Mesenteric fat pad (tissue), 1 donor: Measurements from ENCODE around the gene UBR3. TPM values are rescaled to one million over a fixed set of nuclear protein-coding genes. Genes with fewer than 3 reads are reported as not detected.

ENCODE experiments used
- DNase-seq: peaks from one replicate; pipeline ENCODE4 v3.0.0-alpha.2; 2020; ENCODE audit warnings: low spot score
- total RNA-seq: library from RNA; stranded (reverse); fragmentation: NEBNext Ultra II Directional; extraction: Animal tissue kit (Norgen Biotek cat#: 25700); gene quantifications from one replicate; pipeline ENCODE4 v1.2.1, GENCODE V29; 2021
- donor health status: DM: yes; HTN: yes; CAD: no.

UBR3 gene
- total RNA-seq, 1 donor from 2014 or later, result 62.9 TPM

- DNase-seq, result no peak
Measured at GRCh38 chr2:170044751-170045478, 217.7 kb downstream of the UBR3 start.

GRCh38 chr2:170047331-170048065 is 220.2 kb downstream of the UBR3 start:
- DNase-seq, result no peak

GRCh38 chr2:170052151-170052550 is 224.9 kb downstream of the UBR3 start:
- DNase-seq, result no peak

- no peak for DNase-seq
Measured at GRCh38 chr2:170054997-170055396, 227.7 kb downstream of the UBR3 start.

GRCh38 chr2:170056900-170057299 is 229.6 kb downstream of the UBR3 start:
- no peak for DNase-seq

- DNase-seq, result no peak
Measured at GRCh38 chr2:170063456-170064235, 236.4 kb downstream of the UBR3 start.

- no peak for DNase-seq
Measured at GRCh38 chr2:170070778-170071177, 243.5 kb downstream of the UBR3 start.

GRCh38 chr2:170073288-170073687 is 246.0 kb downstream of the UBR3 start:
- no peak for DNase-seq

- DNase-seq, result no peak
Measured at GRCh38 chr2:170076189-170076588, 248.9 kb downstream of the UBR3 start.

GRCh38 chr2:170077830-170078569 is 250.7 kb downstream of the UBR3 start:
- DNase-seq, result no peak

GRCh38 chr2:170084820-170085491 is 257.7 kb downstream of the UBR3 start:
- no peak for DNase-seq

GRCh38 chr2:170086117-170086688 is 258.9 kb downstream of the UBR3 start:
- no peak for DNase-seq

GRCh38 chr2:170086751-170087412 is 259.6 kb downstream of the UBR3 start:
- no peak for DNase-seq

GRCh38 chr2:170087413-170087793 is 260.1 kb downstream of the UBR3 start:
- no peak for DNase-seq

GRCh38 chr2:170088776-170089175 is 261.5 kb downstream of the UBR3 start:
- no peak for DNase-seq

- no peak for DNase-seq
Measured at GRCh38 chr2:170090229-170090628, 263.0 kb downstream of the UBR3 start.

- DNase-seq, result no peak
Measured at GRCh38 chr2:170091436-170091835, 264.2 kb downstream of the UBR3 start.

- DNase-seq, result no peak
Measured at GRCh38 chr2:170092436-170093060, 265.3 kb downstream of the UBR3 start.

- DNase-seq, result no peak
Measured at GRCh38 chr2:170095380-170095779, 268.1 kb downstream of the UBR3 start.
